Measurements from ENCODE around the gene ZNF778. TPM values are rescaled to one million over a fixed set of nuclear protein-coding genes. Genes with fewer than 3 reads are reported as not detected.

The ZNF778 gene
- total RNA-seq, 1 experiment from 2014 or later: 31.2 TPM

GRCh38 chr16:89174877-89175276 is 42.6 kb upstream of the ZNF778 start:
- no peak for TF ChIP-seq ZBTB43 (CRISPR knock-in tag; IDR thresholded peaks at IDR 0.05)
- no peak for TF ChIP-seq E2F1 (CRISPR knock-in tag; IDR thresholded peaks at IDR 0.05)
- TF ChIP-seq SMAD3 (CRISPR knock-in tag; IDR thresholded peaks at IDR 0.05; ENCODE audit: borderline replicate concordance): no peak
- TF ChIP-seq ZNF396 (CRISPR knock-in tag; IDR thresholded peaks at IDR 0.05; ENCODE audit: borderline replicate concordance): no peak
- TF ChIP-seq ZSCAN18 (CRISPR knock-in tag; IDR thresholded peaks at IDR 0.05): no peak
- TF ChIP-seq PRDM15 (CRISPR knock-in tag; IDR thresholded peaks at IDR 0.05): no peak
- no peak for TF ChIP-seq ATF3 (CRISPR knock-in tag; conservative IDR thresholded peaks at IDR 0.05)
- TF ChIP-seq ERG (CRISPR knock-in tag; IDR thresholded peaks at IDR 0.05): no peak
- no peak for TF ChIP-seq ATF1 (CRISPR knock-in tag; IDR thresholded peaks at IDR 0.05)
- no peak for TF ChIP-seq TEAD4 (CRISPR knock-in tag; IDR thresholded peaks at IDR 0.05)
- no peak for TF ChIP-seq NFATC4 (CRISPR knock-in tag; IDR thresholded peaks at IDR 0.05)
- no peak for TF ChIP-seq ZNF281 (CRISPR knock-in tag; IDR thresholded peaks at IDR 0.05)
- TF ChIP-seq ZNF423 (CRISPR knock-in tag; IDR thresholded peaks at IDR 0.05): no peak
- TF ChIP-seq NFYB (CRISPR knock-in tag; conservative IDR thresholded peaks at IDR 0.05; ENCODE audit: low read depth): no peak
- TF ChIP-seq TCF7 (CRISPR knock-in tag; IDR thresholded peaks at IDR 0.05; ENCODE audit: low read depth): no peak
- no peak for TF ChIP-seq CTCF (IDR thresholded peaks at IDR 0.05)
- no peak for TF ChIP-seq ZNF671 (CRISPR knock-in tag; IDR thresholded peaks at IDR 0.05)
- TF ChIP-seq PREB (CRISPR knock-in tag; IDR thresholded peaks at IDR 0.05; ENCODE audit: borderline replicate concordance): no peak
- TF ChIP-seq USF1 (CRISPR knock-in tag; IDR thresholded peaks at IDR 0.05): no peak
- no peak for TF ChIP-seq MXD4 (CRISPR knock-in tag; IDR thresholded peaks at IDR 0.05; ENCODE audit: borderline replicate concordance)
- CTCF ChIA-PET: interaction anchor here (0.5 to 2.8 kb wide), 5 partner anchors 9 to 438 kb away, joined by 3 to 9 read pairs (median 4); no protein-coding TSS in a partner anchor
- POLR2A ChIA-PET: no interaction called here

More at GRCh38 chr16:89174877-89175276, 42.6 kb upstream of the ZNF778 start:
- peaks cover 12% of the 10 kb centered on the region for H3K4me1 Mint-ChIP-seq
- H3K4me3 Mint-ChIP-seq: no peak overlapping the region
- H3K27ac Mint-ChIP-seq: no peak overlapping the region
- ATAC-seq: no peak
- no peak for DNase-seq (ENCODE audit: low spot score)
- no peaks in the 10 kb centered on the region for H3K36me3 Mint-ChIP-seq
- H3K9me3 Mint-ChIP-seq: no peaks in the 10 kb centered on the region
- peaks cover 6% of the 10 kb centered on the region; the same call in 1 of the 2 replicates for H3K27me3 Mint-ChIP-seq (ENCODE audit: low read depth)
